Smooth muscle cell of the pulmonary artery (primary cell): ENCODE results near the gene PC. TPM values are rescaled to one million over a fixed set of nuclear protein-coding genes. Genes with fewer than 3 reads are reported as not detected.

Experiments used
- total RNA-seq: library from RNA; depleted of rRNA; stranded (reverse); fragments of >200 nt; gene quantifications from 2 replicates; pipeline ENCODE4 v1.2.3, GENCODE V29; 2014

Gene PC
- 17.0 and 27.0 TPM in 2 replicates for total RNA-seq

GRCh38 chr11:66958232-66958955 lies at the start of gene PC:
PC (minus strand) TSS chr11:66958383; CDS start chr11:66872159, 86,224 bp downstream.

GRCh38 chr11:66974724-66975404 lies 16.7 kb upstream of the PC start, which contains the start of gene C11orf86:
C11orf86 (plus strand) TSS chr11:66975304; CDS start chr11:66975363, 59 bp downstream.

DNA sequence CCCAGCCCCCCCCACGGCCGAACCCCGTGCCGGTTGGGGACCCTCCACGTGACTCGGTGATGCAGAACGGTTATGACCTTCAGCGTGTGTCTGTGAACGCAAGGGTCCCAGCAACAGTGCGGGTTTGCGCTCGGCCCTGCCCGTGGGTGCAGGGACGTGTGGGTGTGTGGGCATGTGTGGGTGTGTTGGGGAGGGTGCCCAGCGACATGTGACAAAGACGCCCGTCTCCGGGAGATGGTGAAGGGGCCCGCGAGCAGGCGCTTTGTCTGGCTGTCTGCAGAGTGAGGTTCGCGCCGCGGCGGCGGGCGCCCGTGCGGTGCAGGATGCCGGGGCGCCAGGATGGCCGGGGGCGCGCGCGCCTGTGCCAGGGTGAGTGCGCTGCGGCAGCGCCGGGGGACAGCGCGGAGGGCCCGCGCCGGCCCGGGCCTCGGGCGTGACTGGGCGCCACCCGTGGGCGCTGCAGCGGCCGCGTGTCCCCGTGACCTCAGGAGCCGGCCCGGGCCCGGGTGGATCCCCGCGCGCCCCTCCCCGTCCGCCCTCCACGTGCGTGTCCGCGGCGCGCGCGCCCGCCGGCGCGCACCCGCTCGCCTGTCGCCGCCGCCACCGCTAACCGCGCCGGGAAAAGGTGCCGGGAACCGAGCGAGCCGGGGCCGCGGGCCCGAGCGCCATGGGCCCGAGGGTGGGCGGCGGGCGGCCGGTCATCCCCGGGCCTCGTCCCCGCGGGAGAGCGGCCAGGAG lies 101.5 kb downstream of the PC start, which contains the start of gene LRFN4:
TSS of gene LRFN4 (plus strand) at position 569 of the 738 bp plus-strand sequence. CDS start 681 bp downstream, outside the sequence.

DNA sequence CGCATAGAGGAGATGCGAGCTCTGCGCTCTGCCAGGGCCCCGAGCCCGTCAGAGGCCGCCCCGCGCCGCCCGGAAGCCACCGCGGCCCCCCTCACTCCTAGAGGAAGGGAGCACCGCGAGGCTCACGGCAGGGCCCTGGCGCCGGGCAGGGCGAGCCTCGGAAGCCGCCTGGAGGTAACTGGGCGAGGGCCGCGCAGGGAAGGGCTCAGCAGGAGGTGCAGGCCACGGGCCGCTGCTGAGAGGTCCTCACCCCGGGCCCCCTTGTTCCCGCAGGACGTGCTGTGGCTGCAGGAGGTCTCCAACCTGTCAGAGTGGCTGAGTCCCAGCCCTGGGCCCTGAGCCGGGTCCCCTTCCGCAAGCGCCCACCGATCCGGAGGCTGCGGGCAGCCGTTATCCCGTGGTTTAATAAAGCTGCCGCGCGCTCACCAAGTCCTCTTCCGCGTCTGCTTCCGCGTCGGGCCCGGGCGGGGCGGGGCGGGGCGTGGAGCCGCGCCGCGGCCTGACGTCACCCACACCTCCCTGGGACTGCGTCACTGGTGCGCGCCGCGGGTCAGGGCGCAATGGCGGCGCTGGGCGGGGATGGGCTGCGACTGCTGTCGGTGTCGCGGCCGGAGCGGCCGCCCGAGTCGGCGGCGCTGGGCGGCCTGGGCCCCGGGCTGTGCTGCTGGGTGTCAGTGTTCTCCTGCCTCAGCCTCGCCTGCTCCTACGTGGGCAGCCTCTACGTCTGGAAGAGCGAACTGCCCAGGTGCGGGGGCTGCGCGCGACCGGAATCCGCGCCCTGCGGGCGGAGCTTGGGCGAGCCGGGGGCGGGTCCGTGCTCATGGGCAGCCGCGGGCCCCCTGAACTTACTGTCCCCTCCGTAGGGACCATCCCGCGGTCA lies 115.0 kb downstream of the PC start, which contains the start of gene RCE1:
TSS of gene RCE1 (plus strand) at position 546 of the 880 bp plus-strand sequence. CDS start at position 561, 15 bp downstream.

Other genes with a start within 250 kb of the PC start
- 1.1 and 4.6 TPM in 2 replicates for gene SPTBN2, start 229.2 kb downstream of the PC start, total RNA-seq
- 14.9 and 21.5 TPM in 2 replicates for gene RCE1, start 114.9 kb downstream of the PC start, total RNA-seq
- 12.3 and 25.0 TPM in 2 replicates for gene LRFN4, start 101.3 kb downstream of the PC start, total RNA-seq
- not detected in 2 replicates for gene C11orf86, start 16.9 kb upstream of the PC start, total RNA-seq
- 1.6 and 2.6 TPM in 2 replicates for gene SYT12, start 64.8 kb upstream of the PC start, total RNA-seq
- gene RHOD, start 98.5 kb upstream of the PC start, total RNA-seq, result 9.1 and 10.6 TPM in 2 replicates
- gene KDM2A, start 160.9 kb upstream of the PC start, total RNA-seq, result 60.1 and 60.7 TPM in 2 replicates